Mesothelial cell of epicardium (in vitro differentiated cells): Measurements from ENCODE around the gene UNCX. TPM values are rescaled to one million over a fixed set of nuclear protein-coding genes. Genes with fewer than 3 reads are reported as not detected.

ENCODE experiments used
- DNase-seq, 2 experiments: peaks; one replicate each; pipeline ENCODE4 v3.0.0; 2021; ENCODE audit warnings: low spot score in 2 of 2; ENCODE audit not compliant: unreplicated experiment in 2 of 2
- H3K27ac Mint-ChIP-seq: 2 replicates; pipeline ENCODE4 v1.8.0; 2021; ENCODE audit warnings: mixed read lengths
- H3K27me3 Mint-ChIP-seq: 2 replicates; pipeline ENCODE4 v1.8.0; 2021; ENCODE audit warnings: low read depth, mixed read lengths
- H3K36me3 Mint-ChIP-seq: 2 replicates; pipeline ENCODE4 v1.8.0; 2021; ENCODE audit warnings: mixed read lengths
- H3K4me1 Mint-ChIP-seq: 2 replicates; pipeline ENCODE4 v1.8.0; 2021; ENCODE audit warnings: mixed read lengths
- H3K4me3 Mint-ChIP-seq: 2 replicates; pipeline ENCODE4 v1.8.0; 2021; ENCODE audit warnings: mild to moderate bottlenecking, moderate library complexity, mixed read lengths
- H3K9me3 Mint-ChIP-seq: 2 replicates; pipeline ENCODE4 v1.8.0; 2021; ENCODE audit warnings: mixed read lengths
- CTCF ChIP-seq: fragments of 200-600 bp; sonication (generic); IDR thresholded peaks from one replicate; pipeline ENCODE4 v1.5.0; 2021; ENCODE audit warnings: antibody characterized with exemption; ENCODE audit not compliant: unreplicated experiment
- total RNA-seq: library from RNA; stranded (reverse); gene quantifications from 3 replicates; pipeline ENCODE4 v1.2.1, GENCODE V29; 2021

The UNCX gene
- total RNA-seq, 1 donor from 2014 or later: not detected

- Mint-ChIP-seq H3K4me1 (peaks cover 2% of the 10 kb centered on the region), H3K27me3 (peaks cover 87% of the 10 kb centered on the region), H3K27ac (no peak overlapping the region), H3K36me3 (no peaks in the 10 kb centered on the region), H3K4me3 (no peak overlapping the region), H3K9me3 (no peaks in the 10 kb centered on the region)
- no peak for TF ChIP-seq CTCF
- DNase-seq: no peak
Measured at GRCh38 chr7:1241603-1242255, 9.1 kb downstream of the UNCX start.

- TF ChIP-seq CTCF: no peak
- Mint-ChIP-seq H3K4me1 (peaks cover 2% of the 10 kb centered on the region), H3K36me3 (no peaks in the 10 kb centered on the region), H3K27me3 (peaks cover 85% of the 10 kb centered on the region), H3K27ac (no peak overlapping the region), H3K4me3 (no peak overlapping the region), H3K9me3 (no peaks in the 10 kb centered on the region)
- DNase-seq: no peak
Measured at GRCh38 chr7:1242256-1242605, 9.6 kb downstream of the UNCX start.

GRCh38 chr7:1242606-1243289 lies 10.1 kb downstream of the UNCX start:
- peaks cover 82% of the 10 kb centered on the region for H3K27me3 Mint-ChIP-seq
- peak in 1 of 2 experiments; percentile 13 for DNase-seq
- TF ChIP-seq CTCF: no peak
- no peaks in the 10 kb centered on the region for H3K36me3 Mint-ChIP-seq
- no peak overlapping the region for H3K27ac Mint-ChIP-seq
- no peak overlapping the region for H3K4me3 Mint-ChIP-seq
- H3K9me3 Mint-ChIP-seq: no peaks in the 10 kb centered on the region
- peaks cover 2% of the 10 kb centered on the region for H3K4me1 Mint-ChIP-seq

GRCh38 chr7:1243290-1243963 lies 10.8 kb downstream of the UNCX start:
- DNase-seq: no peak
- Mint-ChIP-seq H3K36me3 (no peaks in the 10 kb centered on the region), H3K4me3 (no peak overlapping the region), H3K27me3 (peaks cover 81% of the 10 kb centered on the region), H3K4me1 (peaks cover 2% of the 10 kb centered on the region), H3K9me3 (no peaks in the 10 kb centered on the region), H3K27ac (no peak overlapping the region)
- no peak for TF ChIP-seq CTCF

- peaks cover 2% of the 10 kb centered on the region for H3K4me1 Mint-ChIP-seq
- no peaks in the 10 kb centered on the region for H3K36me3 Mint-ChIP-seq
- H3K27ac Mint-ChIP-seq: no peak overlapping the region
- peaks cover 81% of the 10 kb centered on the region for H3K27me3 Mint-ChIP-seq
- DNase-seq: peak in 1 of 2 experiments; percentile 15
- no peaks in the 10 kb centered on the region for H3K9me3 Mint-ChIP-seq
- H3K4me3 Mint-ChIP-seq: no peak overlapping the region
- no peak for TF ChIP-seq CTCF
Measured at GRCh38 chr7:1243964-1244416, 11.3 kb downstream of the UNCX start.
